GM19025 (cell line): ENCODE data around the gene DUS2.

ENCODE experiments used
- ATAC-seq: cut with Tn5 transposase; IDR thresholded peaks from one replicate; pipeline ENCODE4 v1.9.1; 2021; ENCODE audit warnings: mild to moderate bottlenecking, low read depth, moderate library complexity; ENCODE audit not compliant: unreplicated experiment

DUS2 gene

DNA sequence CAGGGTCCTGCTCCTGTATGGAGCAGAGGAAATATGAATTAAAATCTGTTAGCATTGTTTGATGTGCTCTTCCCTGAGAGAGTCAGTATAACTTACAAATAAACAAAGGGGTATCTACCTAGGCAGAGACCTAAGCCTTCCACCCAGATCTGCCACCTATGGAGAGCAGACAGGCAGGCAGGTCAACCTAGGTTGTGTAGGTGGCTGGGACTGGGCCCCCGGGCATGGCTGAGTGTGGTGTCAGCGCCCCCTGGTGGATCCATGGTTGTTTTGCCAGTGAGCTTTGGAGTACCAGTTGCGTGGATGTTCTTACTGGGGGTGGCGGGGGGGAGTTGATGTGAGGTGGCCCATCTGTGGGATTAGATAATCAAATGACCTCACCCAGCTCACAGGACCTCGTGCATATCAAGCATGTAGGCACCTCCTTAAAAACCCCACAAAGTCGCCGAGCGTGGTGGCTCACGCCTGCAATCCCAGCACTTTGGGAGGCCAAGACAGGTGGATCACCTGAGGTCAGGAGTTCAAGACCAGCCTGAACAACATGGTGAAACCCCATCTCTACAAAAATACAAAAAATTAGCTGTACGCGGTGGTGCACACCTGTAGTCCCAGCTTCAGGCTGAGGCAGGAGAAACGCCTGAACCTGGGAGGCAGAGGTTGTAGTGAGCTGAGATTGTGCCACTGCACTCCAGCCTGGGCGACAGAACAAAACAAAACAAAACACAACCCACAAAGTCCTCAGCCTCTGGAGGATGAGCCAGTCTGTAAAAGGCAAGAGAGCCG, 17.6 kb downstream of the DUS2 start:
- peak; percentile 54 for ATAC-seq

DNA sequence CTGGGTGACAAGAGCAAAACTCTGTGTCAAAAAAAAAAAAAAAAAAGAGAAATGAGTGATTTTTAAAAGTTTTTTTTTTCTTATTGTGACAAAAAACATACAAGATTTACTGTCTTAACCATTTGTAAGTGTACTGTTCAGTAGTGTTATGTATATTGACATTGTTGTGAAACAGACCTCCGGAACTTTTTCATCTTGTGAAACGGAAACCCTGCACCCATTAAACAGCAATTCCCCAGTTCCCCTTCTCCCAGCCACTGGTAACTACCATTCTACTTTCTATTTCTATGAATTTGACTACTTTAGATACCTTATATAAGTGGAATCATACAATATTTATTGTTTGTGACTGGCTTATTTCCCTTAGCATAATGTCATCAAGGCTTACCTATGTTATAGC, 18.7 kb downstream of the DUS2 start:
- ATAC-seq, result no peak

DNA sequence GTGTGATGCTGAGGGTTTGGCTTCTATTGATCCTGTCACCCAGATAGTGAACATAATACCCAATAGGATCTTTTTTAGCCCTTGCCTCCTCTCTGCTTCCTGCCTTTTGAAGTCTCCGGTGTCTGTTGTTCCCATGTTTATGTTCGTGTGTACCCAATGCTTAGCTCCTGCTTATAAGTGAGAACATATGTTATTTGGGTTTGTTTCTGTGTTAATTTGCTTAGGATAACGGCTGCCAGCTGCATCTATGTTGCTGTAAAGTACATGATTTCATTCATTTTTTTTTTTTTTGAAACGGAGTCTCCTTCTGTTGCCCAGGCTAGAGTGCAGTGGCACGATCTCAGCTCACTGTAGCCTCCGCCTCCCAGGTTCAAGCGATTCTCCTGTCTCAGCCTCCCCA, 23.0 kb downstream of the DUS2 start:
- ATAC-seq, result no peak

GRCh38 chr16:68047987-68048386, 24.9 kb downstream of the DUS2 start:
- no peak for ATAC-seq

DNA sequence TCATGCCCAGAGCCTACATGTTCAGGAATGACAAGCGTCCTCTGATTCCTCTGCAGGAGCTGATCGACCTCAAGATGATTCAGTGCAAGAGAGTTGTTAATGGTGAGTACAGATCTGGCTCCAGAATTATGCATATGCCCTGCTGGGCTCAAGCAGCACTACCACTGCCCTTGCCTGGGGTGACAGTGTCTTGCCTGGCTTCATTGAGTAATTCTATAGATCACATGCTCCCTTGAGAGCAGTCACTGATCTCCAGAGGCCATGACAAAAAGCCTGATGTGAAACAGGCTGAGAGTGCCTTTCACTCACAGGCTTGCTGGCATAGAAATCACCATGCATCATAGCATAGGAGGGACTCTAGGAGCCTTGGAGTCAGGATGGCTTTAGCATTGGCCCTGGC, 26.4 kb downstream of the DUS2 start:
- no peak for ATAC-seq

- ATAC-seq, result no peak
These were observed 32.3 kb downstream of the DUS2 start for GRCh38 chr16:68055395-68055794.

DNA sequence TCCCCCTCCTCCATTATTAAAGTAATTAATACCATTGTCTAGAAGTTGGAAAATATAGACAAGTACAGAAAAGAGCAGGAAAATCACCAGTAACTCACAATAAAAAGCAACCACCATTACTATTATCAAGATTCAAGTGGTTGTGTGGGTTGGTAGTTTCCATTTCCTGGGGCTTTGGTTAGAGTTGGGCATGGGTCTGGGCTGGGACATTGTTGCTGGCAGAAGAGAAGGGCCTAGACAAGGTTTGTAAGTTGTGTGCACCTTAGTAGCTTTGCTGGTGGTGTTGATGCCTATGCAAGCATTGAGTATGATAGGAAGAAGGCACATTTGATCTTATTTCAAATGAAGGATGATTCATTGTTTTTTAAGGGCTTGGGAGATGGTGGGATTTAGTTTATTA, 36.7 kb downstream of the DUS2 start:
- ATAC-seq, result no peak

DNA sequence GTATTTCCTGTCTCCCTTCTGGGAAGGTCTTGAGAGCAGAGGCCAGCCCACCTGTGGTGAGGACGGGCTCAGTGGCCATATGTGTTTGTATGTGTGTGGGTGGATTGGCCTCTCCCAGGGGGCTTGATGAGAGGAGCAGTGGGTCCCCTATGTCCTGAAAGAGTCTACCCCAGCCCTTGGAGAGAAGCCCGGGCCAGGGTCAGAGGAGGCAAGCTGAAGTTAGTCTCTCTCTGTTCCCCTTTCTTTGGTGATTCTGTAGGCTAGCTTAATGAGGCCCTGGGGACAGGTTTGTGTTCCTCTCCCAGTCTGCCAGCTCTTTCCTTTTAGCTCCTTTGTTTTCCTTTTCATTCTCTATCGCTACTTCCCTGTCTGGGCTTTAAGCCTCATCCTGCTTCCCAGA, 38.3 kb downstream of the DUS2 start:
- no peak for ATAC-seq

GRCh38 chr16:68062910-68063393, 39.9 kb downstream of the DUS2 start:
- no peak for ATAC-seq

DNA sequence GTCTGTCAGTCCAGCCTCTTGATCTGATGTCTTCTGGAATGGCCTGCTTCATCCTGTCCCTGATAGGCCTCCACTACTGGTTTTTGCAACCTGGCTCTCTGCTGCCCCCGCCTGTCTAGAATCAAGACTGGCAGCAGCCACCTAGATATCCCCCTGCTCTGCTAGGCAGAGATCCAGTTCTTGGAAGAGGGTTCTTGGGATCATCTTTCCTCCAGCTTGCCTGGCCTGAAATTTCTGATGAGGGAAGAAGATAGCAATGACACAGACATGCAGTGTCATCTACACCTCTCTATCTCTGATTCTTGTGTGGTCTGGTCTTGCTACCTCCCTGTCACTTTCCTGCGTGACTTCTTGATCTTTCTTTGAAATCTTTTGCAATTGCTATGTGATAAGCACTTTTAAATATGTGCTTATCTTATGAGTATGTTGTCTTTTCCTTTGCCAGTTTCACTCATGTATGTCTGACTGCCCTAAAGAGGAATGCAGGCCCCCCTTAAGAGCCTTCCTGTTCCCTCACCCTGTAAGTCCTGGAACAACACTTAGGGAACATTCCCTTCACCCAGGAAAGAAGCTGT, 41.8 kb downstream of the DUS2 start:
- no peak for ATAC-seq

GRCh38 chr16:68065716-68066305, 42.7 kb downstream of the DUS2 start:
- no peak for ATAC-seq

- ATAC-seq, result no peak
These were observed 43.7 kb downstream of the DUS2 start for GRCh38 chr16:68066763-68067162.

- no peak for ATAC-seq
These were observed 45.8 kb downstream of the DUS2 start for GRCh38 chr16:68068926-68069325.

DNA sequence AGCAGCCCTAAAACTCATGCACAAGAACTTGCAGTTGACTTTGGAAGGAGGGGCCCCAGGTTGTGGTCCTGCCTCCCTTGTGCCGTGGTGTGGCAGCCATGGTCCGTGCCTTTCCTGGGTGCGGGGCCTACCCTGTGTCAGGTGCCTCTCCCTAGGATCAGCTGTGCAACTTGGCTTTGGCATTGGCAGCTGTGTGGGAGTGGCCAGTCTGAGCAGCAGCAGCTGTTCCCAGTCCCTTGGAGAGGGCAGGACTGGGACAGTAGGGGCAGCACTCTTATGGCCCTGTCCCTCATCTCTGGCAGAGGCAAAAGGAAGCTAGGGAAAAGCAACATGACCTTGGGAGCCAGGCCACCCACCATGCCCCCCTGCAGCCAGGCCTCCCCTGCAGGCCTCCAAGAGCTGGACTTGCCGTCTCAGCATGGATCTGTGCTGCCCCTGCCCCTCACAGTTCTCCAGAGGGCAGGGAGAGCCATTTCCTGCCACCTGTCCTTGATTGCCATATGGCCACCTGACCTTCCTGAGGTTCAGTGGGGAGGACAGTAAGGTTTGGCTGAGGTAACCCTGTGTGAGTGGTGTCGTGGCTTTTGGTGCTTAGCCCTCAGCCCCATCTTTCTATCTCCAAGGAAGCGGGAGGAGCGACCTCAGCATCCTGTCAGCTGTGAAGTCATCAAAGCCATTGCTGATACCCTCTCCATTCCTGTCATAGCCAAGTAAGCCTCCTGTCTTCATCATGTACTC, 46.6 kb downstream of the DUS2 start:
- ATAC-seq, result no peak

GRCh38 chr16:68070249-68070730, 47.2 kb downstream of the DUS2 start:
- ATAC-seq, result no peak

DNA sequence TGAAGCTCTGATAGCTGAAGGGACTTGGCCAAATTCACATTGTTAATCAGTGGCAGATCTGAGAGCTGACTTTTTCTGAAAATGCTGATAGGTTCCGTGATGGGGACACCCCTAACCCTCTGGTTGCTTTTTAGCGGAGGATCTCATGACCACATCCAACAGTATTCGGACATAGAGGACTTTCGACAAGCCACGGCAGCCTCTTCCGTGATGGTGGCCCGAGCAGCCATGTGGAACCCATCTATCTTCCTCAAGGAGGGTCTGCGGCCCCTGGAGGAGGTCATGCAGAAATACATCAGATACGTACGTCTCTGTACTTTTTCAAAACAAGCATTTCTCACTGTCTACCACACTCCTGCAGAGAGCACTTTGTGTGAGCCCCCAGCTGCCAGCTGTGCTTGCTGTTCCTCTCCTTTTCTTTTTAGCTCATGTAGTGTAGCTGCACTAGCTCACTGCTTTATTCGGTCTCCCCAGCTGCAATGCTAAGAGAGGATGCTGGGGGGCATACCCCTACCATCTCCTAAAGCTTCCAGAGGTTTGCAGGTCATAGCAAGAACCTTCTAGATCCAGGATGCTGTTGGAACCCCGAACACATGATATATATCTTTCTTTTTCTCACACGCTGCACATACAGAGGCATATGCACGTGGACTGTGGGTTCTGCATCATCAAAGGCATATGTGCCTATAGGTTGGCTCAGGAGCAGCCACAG, 47.9 kb downstream of the DUS2 start:
- no peak for ATAC-seq

DNA sequence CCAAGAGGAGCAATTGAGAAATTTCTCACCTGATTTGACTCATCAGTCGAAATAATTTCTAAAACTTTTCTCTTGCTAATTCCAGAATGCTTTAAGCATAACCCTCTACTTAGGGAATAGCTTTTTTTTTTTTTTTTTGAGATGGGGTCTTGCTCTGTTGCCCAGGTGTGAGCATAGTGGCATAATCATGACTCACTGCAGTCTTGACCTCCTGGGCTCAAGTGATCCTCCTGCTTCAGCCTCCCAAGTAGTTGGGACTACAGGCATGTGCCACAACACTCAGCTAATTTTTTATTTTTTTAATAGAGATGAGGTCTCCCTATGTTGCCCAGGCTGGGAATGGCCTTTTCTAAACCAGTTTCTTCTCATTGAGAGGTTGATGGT, 48.4 kb downstream of the DUS2 start:
- ATAC-seq, result no peak

- no peak for ATAC-seq
These were observed 49.1 kb downstream of the DUS2 start for GRCh38 chr16:68072038-68072695.

DNA sequence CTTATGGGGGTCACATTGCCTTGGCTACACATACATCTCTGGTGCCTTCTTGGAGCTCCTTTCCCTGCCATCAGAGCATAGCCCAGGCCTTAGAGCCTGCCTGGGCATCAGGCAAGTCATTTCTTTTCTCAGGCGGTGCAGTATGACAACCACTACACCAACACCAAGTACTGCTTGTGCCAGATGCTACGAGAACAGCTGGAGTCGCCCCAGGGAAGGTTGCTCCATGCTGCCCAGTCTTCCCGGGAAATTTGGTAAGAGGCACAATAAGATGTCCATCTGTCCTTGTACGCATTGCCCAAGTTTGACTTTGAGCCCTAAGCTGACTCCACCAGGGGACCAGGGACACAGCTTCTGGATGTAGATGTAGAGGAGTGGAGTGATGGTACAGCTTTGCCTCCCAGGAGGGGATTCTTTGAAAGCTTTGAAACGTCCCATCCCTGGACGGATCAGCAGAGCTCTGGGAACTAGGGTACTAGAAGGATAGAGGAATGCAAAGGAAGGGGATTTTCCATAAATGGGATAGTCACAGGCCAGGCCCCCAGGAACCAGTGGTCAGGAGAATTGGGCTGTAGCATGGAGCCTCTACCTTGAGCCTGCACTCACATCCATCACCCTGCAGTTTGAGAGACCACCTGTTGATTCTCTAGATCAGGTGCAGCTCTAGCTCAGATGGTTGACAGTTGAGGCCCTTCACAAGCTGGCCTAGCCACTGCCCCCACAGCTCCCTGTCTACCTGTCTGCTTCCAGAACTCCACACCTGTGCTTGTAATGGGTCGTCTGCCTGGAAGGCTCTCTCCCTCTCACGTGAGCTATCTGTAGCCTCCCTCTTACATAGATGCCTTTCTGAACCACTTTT, 51.0 kb downstream of the DUS2 start:
- ATAC-seq, result no peak
